Activated naive CD8-positive, alpha-beta T cell treated with anti-CD3 and anti-CD28 coated beads, Interleukin-2, amount 50 U/mL, for 16 hours (primary cell): Measurements from ENCODE around the gene ARID1B.
"Not testable (repeated sequence)": the region's sequence is repeated elsewhere in the genome, so short reads cannot be mapped to it uniquely, and the experiment has no call there.

Experiments
- DNase-seq: peaks from one replicate; pipeline ENCODE4 v3.0.0-alpha.2; 2020; ENCODE audit warnings: low read depth, low spot score

ARID1B gene

GRCh38 chr6:156956286-156956685 is 179.1 kb downstream of the ARID1B start:
- no peak for DNase-seq

- no peak for DNase-seq
These were observed 180.9 kb downstream of the ARID1B start for GRCh38 chr6:156957931-156958547.

DNA sequence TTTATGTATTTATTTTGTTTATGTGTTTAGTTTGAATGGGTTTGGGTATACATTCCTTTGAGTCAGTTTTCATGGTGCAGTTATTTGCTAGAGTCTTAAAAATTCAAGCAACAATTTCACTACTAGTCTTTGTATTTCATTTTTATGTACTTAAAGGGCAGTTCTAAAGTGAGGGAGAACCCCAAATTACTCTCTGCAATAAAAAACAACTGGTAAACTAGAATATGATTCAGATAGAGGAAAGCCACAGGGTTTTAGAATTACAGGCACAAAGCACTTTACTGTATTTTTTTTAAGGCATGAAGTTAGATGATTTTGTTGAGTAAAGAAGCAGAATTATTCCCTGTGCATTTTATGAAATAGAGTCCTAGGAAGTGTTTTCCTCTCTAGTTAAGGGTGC is 183.3 kb downstream of the ARID1B start:
- DNase-seq = no peak

DNA sequence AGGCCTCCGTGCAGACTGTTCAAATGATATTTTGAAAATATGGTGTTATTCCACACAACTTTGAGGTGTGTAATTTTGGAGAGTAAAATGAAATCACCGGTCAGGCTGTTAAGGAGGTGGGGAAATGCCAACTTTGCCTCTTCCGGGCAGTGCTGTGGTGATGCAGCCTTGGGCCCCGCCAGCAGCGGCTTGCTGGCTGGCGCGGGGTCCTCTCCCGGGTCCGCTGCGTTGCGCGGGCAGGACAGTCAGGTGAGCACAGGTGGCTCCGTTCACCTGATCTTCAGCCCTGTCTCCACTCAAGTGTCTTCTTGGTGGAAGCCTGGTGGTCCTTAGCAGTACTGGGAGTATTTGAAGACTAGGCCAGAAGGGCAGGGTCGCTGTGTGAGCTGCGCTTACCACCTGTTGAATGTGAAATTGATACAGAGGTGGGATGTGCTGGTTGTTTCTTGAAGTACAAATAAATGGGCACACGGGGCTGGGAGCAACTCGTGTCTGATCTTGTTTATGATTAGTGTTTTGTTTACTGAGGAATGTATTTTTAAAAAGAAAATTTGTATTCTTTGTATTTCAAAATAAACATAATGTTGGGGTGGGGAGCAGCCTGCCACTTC is 184.2 kb downstream of the ARID1B start:
- no peak for DNase-seq

DNA sequence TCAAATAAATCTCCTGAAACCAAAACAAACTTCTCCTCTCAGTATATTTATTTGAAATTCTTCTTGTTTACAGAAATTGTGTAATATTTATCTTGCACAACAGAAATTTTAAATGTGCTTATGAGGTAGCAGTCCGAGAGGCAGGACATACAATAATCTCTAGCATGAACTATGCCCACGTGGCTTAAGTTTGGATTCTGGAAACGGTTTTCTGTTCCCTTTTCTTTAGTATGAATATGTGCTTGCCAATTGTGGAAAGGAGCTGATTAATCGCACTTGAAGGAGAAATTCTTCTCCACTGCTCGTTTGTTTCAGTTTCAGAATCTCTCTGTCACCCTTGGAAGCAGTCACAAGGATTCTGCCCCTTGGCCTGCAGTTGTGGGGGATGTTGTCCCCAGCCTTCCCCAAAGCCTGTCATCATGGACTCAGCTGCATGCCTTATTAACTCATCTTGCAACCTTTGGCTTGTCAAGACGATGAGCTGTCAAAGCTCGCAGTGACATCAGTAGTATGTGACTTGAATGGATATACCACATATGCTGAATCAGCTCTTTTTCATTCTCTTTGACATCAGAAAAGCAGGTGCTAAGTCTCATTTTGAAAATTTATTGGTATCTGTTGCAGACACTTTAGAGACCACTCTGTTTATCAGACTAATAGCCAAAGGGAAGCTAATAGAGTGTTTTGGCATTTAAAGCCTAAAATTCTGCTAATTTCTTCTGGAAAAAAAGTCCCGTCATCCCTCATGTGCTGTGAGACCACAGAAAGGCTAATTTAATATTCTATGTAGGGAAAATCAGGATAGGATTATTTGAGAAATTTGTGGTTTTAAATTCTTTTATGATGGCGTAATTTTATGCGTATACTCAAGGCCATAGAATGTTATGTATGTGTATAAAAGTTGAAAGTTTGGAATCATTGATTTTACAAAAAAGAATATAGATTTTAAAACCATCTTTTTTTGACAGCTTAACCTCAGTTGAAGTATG is 186.8 kb downstream of the ARID1B start:
- no peak for DNase-seq

GRCh38 chr6:156967852-156968251 is 190.7 kb downstream of the ARID1B start:
- DNase-seq = no peak

DNA sequence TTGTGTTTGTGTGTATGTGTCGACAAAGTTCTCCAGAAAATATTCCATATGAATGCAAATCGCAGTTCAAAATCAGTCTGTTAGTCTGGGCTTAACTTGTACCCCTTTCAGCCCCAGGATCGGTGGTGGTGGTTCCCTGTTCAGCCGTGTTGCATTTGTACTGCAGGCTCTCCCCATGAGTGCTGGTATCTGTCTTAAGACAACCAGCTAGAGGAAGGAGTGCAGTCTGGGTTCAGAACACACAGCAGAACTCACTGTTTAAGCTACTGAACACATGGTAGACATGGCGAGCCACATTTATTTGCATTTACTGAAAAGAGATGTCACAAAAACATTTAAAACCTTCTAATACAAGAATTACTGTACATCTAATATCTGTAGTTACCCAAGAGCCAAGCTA is 192.1 kb downstream of the ARID1B start:
- no peak for DNase-seq

DNA sequence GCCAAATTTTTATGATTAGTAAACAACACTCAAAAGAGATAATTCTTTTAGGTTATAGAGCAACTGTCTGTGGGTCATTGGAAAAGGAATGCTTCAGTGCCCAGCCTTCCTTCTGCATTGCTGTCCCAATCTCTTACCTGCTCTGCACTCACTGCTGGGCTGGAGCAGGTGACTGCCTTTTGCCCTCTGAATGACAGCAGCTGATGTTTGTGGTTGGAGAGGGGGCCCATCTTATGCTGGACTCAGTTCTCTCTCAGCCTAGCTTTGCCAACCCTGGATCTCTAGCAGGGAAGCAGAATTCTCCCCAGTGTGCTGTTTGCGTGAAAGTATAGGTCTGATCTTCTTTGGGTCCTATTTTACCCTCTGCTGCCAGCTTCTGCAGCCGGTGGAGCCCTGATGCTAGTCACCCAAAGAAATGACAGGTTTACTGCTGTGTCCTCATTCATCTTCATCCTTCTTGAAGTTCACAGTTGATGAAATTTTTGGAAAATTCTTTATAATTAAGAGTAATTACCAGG is 193.5 kb downstream of the ARID1B start:
- no peak for DNase-seq

DNA sequence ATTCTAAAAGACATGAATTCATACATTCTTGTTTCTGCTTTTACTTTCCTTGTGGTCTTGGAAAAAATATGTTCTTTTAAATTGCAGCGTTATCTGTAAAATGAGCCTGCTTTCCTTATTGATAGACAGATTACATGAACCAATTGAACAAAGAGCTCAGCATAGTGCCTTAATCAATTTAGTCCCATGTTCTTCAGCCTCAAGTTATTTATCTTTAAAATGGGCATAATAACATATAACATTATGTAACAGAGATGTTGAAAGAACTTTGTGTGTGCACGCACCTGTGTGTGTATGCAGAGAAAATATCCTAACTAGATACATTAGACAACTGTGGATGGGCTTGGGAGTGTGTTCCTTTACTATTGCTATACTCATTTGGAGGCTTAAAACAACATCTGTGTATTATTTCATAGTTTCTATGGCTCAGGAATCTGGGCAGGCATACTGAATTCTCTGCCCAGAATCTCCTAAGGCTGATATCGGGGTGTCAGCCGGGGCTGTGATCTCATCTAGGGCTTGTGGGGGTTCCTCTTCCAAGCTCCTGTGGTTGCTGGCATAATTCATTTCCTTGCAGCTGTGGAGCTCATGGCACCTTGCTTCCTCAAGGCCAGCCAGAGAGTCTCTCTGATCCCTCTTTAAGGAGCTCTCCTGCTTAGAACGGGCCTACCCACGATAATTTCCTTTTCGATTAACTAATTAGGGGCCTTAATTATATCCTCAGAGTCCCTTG is 194.1 kb downstream of the ARID1B start:
- DNase-seq = no peak

GRCh38 chr6:156972145-156972544 is 195.0 kb downstream of the ARID1B start:
- no peak for DNase-seq

DNA sequence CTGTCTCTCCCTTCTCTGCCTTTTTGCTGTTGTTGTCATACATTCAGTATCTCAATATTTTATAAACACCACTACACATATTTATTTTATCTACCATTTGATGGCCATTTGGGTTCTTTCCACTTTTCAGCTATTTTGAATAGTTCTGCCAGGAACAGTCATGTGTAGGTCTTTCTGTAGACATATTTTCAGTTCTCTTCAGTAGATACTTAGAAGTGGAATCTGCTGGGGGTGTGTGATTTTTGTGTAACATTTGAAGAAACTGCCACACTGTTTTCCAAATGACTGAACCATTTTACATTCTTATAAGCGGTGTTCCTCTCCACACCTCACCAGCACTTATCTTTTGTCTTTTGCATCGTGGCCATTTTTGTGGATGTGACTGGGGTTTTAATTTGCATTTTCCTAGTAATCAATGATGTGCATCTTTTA is 197.7 kb downstream of the ARID1B start:
- DNase-seq = no peak

DNA sequence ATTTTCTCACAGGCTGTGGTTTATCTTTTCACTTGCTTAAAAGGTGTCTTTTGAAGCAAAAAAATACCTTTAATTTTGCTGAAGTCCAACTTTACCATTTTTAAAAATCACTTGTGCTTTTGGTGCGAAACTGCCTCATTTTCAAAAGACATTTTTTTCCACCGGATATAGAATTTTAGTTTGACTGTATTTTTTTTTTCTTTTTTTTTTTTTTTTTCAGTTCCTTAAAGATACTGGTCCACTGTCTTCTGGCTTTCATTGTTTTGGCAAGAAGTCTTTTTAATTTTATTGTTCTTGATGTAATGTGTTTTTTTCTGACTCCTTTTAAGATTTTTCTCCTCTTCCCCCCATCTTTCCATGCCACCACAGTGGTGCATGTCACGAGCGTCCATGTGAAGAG is 198.2 kb downstream of the ARID1B start:
- DNase-seq = no peak

DNA sequence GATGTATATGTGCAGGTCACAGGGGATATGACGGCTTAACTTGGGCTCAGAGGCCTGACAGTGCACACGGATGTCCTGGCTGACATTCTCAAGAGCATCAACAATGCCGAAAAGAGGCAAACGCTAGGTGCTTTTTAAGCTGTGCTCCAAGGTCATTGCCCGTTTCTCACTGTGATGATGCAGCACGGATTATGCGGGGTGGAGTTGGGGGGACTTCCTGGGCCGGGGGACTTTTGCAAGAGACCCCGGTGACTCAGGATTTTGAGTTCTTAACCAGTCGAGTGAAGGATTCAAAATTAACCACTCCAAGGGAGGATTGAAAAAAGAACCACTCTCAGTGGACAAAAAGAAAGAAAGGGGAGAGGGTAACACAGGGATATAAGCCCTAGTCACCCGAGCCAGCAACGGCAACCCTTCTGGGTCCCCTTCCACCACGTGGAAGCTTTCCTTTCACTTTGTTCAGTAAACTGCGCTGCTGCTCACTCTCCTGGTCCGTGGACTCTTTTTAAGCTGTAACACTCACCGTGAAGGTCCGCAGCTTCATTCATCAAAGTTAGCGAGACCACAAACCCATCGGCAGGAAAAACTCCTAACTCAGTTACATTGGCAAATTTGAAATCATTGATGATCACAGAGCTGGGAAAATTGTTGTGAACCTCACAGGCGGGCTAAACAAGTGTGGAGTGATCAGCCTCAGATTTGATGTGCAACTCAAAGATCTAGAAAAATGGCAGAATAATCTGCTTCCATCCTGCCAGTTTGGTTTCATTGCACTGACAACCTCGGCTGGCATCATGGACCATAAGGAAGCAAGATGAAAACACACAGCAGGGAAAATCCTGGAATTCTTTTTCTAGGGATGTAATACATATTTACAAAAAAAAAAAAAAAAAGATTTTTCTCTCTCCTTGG is 199.3 kb downstream of the ARID1B start:
- no peak for DNase-seq

DNA sequence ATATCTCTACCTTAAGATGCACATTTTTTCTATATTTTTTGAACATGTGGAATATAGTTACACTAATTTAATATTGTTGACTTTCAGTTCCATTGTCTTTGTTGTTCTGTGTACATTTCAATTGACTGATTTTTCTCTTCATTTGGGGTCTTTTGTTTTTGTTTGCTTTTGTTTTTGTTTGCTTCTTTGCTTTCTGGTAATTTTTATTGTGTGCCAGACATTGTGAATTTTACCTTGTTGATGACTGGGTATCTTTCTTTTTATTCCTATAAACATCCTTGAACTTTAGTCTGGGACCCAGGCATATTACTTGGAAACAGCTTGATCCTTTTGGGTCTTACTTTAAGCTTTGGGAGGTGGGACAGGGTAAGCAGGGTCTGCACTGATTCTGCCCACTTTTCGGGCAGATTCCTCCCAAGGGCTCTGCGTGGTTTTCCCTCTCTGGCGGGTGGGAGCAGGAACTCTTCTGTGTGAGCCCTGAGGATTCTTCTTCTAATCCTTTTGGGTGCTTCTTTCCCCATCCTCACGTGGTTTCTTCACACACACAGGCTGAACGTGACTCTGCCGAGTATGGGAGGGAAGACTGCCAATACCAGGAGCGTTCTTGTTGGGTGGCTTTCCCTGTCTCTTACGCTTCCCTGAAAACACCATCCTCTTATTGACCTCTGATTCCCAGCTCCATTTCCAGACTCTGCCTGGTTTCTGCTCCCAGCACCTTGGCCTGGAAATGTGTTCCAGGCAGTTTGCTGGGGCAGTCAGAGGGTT is 200.5 kb downstream of the ARID1B start:
- DNase-seq = no peak

DNA sequence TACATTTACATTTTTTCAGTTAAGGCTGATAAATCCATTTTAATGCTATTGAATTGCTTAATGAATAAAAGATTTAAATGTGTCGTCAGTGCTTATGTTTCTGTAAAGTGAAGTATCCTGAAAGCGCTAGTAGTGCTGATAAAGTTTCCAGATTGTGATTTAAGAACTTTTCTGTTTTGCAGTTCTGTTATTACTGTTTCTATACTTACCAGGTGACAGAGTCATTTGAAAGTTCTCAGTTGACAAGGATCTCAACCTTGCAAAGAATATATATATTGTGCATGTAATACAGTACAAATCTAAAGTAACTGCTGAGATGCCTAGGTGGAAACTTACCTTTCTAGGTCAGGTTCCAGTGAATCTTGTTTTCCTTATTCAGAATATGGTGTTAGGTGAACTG is 201.8 kb downstream of the ARID1B start:
- DNase-seq = no peak

- DNase-seq = no peak
These were observed 203.3 kb downstream of the ARID1B start for GRCh38 chr6:156980515-156980914.

DNA sequence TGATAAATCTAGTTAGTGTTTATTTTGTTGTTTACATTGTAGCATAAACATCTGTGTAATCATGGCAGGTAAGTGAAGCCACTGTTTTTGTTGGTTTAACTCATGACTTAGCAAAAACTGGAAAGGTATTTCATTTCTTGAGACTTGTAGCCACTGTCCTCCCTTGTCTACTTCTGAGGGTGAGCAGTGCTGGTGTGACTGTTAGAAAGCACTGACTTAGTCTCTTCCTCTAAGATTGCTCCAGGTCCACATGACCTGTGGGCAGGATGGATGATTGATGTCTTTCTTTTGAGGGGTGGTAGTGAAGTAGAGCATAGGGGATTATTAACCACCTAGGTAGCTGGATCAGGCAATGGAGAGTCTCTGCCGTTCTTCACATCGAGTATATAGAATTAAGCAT is 203.8 kb downstream of the ARID1B start:
- DNase-seq = no peak

GRCh38 chr6:156982168-156982567 is 205.0 kb downstream of the ARID1B start:
- no peak for DNase-seq

- not testable (repeated sequence) for DNase-seq
These were observed 205.7 kb downstream of the ARID1B start for GRCh38 chr6:156982864-156983263.
